ENCODE data around the gene PTTG1IP. TPM values are rescaled to one million over a fixed set of nuclear protein-coding genes. Genes with fewer than 3 reads are reported as not detected.

PTTG1IP gene
- total RNA-seq, 2 experiments from 2014 or later, result 60.7 to 61.8 TPM

DNA sequence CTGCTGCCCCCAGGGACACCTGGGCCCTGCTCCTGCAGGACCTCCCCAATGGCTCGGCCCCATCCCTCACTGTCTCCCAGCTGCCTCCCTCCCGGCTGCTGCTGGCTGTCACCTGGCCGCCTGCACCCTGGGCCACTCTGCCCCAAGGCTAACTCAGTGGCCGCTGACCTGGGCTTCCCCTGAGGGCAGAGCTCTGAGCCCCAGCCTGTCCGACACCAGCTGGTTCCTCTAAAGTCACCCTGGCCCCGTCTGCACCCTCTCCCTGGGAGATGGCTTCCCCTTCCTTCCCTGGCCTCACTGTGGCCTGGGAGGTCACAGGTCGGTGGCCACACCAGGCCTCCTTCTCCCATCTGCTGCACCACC, 32.2 kb upstream of the PTTG1IP start:
- H3K4me1 Mint-ChIP-seq (ENCODE audit: low read depth), result peaks cover 37% of the 10 kb centered on the region
- TF ChIP-seq, protein P1, sequence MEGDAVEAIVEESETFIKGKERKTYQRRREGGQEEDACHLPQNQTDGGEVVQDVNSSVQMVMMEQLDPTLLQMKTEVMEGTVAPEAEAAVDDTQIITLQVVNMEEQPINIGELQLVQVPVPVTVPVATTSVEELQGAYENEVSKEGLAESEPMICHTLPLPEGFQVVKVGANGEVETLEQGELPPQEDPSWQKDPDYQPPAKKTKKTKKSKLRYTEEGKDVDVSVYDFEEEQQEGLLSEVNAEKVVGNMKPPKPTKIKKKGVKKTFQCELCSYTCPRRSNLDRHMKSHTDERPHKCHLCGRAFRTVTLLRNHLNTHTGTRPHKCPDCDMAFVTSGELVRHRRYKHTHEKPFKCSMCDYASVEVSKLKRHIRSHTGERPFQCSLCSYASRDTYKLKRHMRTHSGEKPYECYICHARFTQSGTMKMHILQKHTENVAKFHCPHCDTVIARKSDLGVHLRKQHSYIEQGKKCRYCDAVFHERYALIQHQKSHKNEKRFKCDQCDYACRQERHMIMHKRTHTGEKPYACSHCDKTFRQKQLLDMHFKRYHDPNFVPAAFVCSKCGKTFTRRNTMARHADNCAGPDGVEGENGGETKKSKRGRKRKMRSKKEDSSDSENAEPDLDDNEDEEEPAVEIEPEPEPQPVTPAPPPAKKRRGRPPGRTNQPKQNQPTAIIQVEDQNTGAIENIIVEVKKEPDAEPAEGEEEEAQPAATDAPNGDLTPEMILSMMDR (IDR thresholded peaks at IDR 0.05), result no peak
- no peaks in the 10 kb centered on the region for H3K27me3 Mint-ChIP-seq
- ChIA-PET CTCF (interaction anchor here (1.0 kb wide), 2 partner anchors 26 to 27 kb away, joined by 3 to 5 read pairs; no protein-coding TSS in a partner anchor), POLR2A (interaction anchor here (1.3 to 3.2 kb wide), 3 partner anchors 9 to 16 kb away, joined by 4 to 18 read pairs (median 4); no protein-coding TSS in a partner anchor)
- ATAC-seq (no peak), DNase-seq (no peak)
- H3K9me3 Mint-ChIP-seq, result no peaks in the 10 kb centered on the region
- H3K36me3 Mint-ChIP-seq (ENCODE audit: low read depth), result peaks cover 71% of the 10 kb centered on the region
- H3K4me3 Mint-ChIP-seq, result no peak overlapping the region
- intact Hi-C loops (cut with micrococcal nuclease), result no loop called here
- peak overlapping the region; percentile 57 for H3K27ac Mint-ChIP-seq

DNA sequence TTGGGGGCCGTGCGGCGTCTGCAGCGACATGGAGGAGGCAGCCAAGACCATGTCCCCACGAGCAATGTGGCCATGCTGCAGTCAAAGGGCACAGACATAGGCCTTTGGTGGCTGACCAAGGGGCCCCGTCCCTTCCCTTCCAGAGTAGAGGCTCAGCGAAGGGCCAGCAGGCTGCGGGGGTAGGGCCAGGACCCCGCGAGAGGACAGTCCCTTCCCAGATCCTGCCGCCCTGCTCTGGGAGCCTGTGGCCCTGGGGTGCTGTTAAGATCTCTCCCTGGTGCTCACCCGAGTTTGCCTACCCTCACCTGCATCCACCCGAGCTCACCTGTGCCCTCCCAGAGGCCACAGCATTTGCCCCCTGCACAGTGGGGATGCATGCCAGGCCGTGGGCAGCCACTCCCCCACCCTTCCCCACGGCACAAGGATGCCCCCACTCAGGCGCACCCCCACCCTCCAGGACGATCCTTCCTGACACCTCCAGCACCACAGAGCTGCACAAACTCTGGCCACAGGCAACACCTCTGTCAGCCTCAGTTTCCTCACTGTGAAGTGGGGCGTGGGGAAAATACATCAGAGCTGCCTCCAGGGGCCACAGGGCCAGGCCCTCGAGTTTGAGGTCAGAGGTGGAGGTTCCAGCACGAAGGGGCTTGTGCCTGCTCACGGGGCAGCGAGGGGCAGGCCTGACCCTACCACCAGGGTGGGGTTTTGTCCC, 31.7 kb upstream of the PTTG1IP start:
- DNase-seq, result no peak
- POLR2A ChIA-PET, result interaction anchor here (1.3 to 3.2 kb wide), 3 partner anchors 8 to 15 kb away, joined by 4 to 18 read pairs (median 4); no protein-coding TSS in a partner anchor
- ATAC-seq, result peak; percentile 8
- intact Hi-C loops (cut with micrococcal nuclease), result no loop called here
- CTCF ChIA-PET, result interaction anchor here (1.0 kb wide), 1 partner anchor 28 kb away, joined by 3 read pairs; no protein-coding TSS in a partner anchor
- Mint-ChIP-seq H3K27me3 (no peaks in the 10 kb centered on the region), H3K27ac (no peak overlapping the region), H3K36me3 (ENCODE audit: low read depth) (peaks cover 71% of the 10 kb centered on the region), H3K4me1 (ENCODE audit: low read depth) (peaks cover 33% of the 10 kb centered on the region), H3K9me3 (no peaks in the 10 kb centered on the region), H3K4me3 (no peak overlapping the region)
- TF ChIP-seq, protein P1 (IDR thresholded peaks at IDR 0.05), result no peak

DNA sequence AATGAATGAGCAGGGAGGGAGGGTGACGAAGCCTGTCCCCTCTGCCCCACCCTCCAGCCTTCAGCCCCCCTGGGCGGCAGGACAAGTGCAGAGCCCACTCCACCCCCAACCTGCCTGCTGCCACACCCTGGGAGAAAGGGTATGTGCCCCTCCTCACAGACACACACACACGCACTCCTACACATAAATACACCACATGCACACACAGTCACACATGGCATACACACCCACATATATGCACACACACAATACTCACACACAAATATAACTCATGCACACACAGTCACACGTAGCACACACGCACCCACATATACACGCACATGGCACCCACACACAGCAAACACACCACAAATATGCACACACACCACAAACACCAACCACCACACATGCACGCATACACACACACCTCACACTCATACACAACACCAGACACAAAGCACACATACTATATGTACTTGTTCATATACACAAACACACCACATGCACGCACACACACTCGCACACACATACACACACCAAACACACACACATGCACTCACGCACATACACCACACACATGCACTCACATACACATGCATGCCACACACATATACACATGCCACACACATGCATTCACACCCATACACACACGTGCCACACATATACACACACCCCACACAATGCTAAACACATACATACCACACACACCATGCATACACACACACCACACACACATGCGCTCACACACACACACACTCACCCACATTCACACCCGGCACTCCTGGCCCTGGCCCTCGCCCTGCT, 30.8 kb upstream of the PTTG1IP start:
- TF ChIP-seq, protein P1 (IDR thresholded peaks at IDR 0.05), result no peak
- intact Hi-C loops (cut with micrococcal nuclease), result no loop called here
- CTCF ChIA-PET, result no interaction called here
- Mint-ChIP-seq H3K4me1 (ENCODE audit: low read depth) (peaks cover 26% of the 10 kb centered on the region), H3K36me3 (ENCODE audit: low read depth) (peaks cover 65% of the 10 kb centered on the region), H3K9me3 (no peaks in the 10 kb centered on the region), H3K27ac (peak overlapping the region; percentile 39), H3K27me3 (no peaks in the 10 kb centered on the region), H3K4me3 (no peak overlapping the region)
- DNase-seq (no peak), ATAC-seq (peak; percentile 14)
- POLR2A ChIA-PET, result interaction anchor here (1.3 kb wide), 2 partner anchors 10 to 23 kb away, joined by 4 read pairs; no protein-coding TSS in a partner anchor

DNA sequence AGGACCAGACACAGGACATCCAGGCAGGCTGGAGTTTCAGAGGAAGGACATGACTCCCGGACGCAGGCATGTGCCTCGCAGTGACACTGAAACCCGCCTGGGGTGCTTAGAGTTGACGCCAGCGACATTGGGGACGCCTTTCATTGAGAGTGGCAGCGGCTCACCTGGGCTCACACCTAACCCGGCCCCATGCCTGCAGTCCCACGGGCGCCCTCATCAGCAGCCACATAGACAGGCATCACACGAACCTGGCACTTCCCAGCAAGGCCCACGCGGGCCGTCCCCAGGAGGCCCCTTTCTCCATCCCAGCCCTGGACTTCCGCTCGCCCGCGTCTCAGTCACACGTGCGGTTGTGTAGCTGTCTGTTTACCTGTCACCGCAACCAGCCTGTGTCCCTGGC, 30.2 kb upstream of the PTTG1IP start:
- intact Hi-C loops (cut with micrococcal nuclease), result no loop called here
- ChIA-PET POLR2A (interaction anchor here (1.3 kb wide), 1 partner anchor 24 kb away, joined by 4 read pairs; no protein-coding TSS in a partner anchor), CTCF (no interaction called here)
- DNase-seq, result no peak
- ATAC-seq, result no peak
- H3K9me3 Mint-ChIP-seq, result no peaks in the 10 kb centered on the region
- TF ChIP-seq, protein P1 (IDR thresholded peaks at IDR 0.05), result no peak
- H3K4me3 Mint-ChIP-seq, result no peak overlapping the region
- H3K27ac Mint-ChIP-seq, result no peak overlapping the region
- H3K4me1 Mint-ChIP-seq (ENCODE audit: low read depth), result peaks cover 19% of the 10 kb centered on the region
- peaks cover 59% of the 10 kb centered on the region for H3K36me3 Mint-ChIP-seq (ENCODE audit: low read depth)
- H3K27me3 Mint-ChIP-seq, result no peaks in the 10 kb centered on the region

Data from activated CD8-positive, alpha-beta T cell treated with anti-CD3 and anti-CD28 coated beads for 36 hours (primary cell).